Gastroesophageal sphincter (tissue), 4 donors: Measurements from ENCODE around the gene FLYWCH1. TPM values are rescaled to one million over a fixed set of nuclear protein-coding genes. Genes with fewer than 3 reads are reported as not detected.

Source experiments
- ATAC-seq: fragments of 150-250 bp; one replicate; pipeline ENCODE4 v1.9.1; 2016; ENCODE audit warnings: mild to moderate bottlenecking, moderate library complexity
- H3K27ac ChIP-seq, 4 donors: fragments of 200-600 bp; sonication (generic) in 3 of 4; 1 replicate in 3 of 4; 2 replicates in 1 of 4; pipeline ENCODE4 v1.5.1; 2016 to 2019
- H3K27me3 ChIP-seq: fragments of 200-600 bp; sonication (generic); one replicate; pipeline ENCODE4 v1.5.1; 2019
- H3K36me3 ChIP-seq, 2 donors: fragments of 200-600 bp; sonication (generic); one replicate each; pipeline ENCODE4 v1.5.1; 2019; ENCODE audit warnings: control low read depth in 1 of 2
- H3K4me1 ChIP-seq, 3 donors: fragments of 200-600 bp; sonication (generic); 1 replicate in 2 of 3; 2 replicates in 1 of 3; pipeline ENCODE4 v1.5.1; 2016 to 2019; ENCODE audit warnings: control low read depth in 2 of 3
- H3K4me3 ChIP-seq, 2 donors: fragments of 200-600 bp; sonication (generic); one replicate each; pipeline ENCODE4 v1.5.1; 2019; ENCODE audit warnings: mild to moderate bottlenecking in 1 of 2, moderate library complexity in 1 of 2
- H3K9me3 ChIP-seq, 3 donors: fragments of 200-600 bp; sonication (generic); one replicate each; pipeline ENCODE4 v1.5.1; 2017 to 2019; ENCODE audit warnings: control low read depth in 2 of 3
- EP300 ChIP-seq: sonication (generic); formaldehyde crosslinking; IDR thresholded peaks from one replicate; pipeline ENCODE4 v1.6.1; 2017; ENCODE audit warnings: antibody characterized with exemption, mild to moderate bottlenecking
- POLR2A ChIP-seq, 2 donors: fragments of 450-650 bp; IDR thresholded peaks; one replicate each; pipeline ENCODE4 v1.6.1; 2017; ENCODE audit warnings: antibody characterized with exemption in 2 of 2, mild to moderate bottlenecking in 2 of 2, moderate library complexity in 1 of 2
- POLR2AphosphoS5 ChIP-seq: sonication (generic); formaldehyde crosslinking; IDR thresholded peaks from one replicate; pipeline ENCODE4 v1.6.1; 2017; ENCODE audit warnings: antibody characterized with exemption
- WGBS, 2 donors: methylation state at CpG; one replicate each; pipeline ENCODE4 v1.1.5; 2018; ENCODE audit warnings: low coverage in 1 of 2; 5-methylcytosine and 5-hydroxymethylcytosine counted together
- total RNA-seq, 4 donors: library from RNA; depleted of rRNA; stranded (reverse); fragments of >200 nt; gene quantifications; one replicate each; pipeline ENCODE4 v1.1.0, GENCODE V29; 2016
- TF ChIP-seq, protein P1 (sequence below), 4 experiments: fragments of 200-600 bp in 2 of 4; fragments of 450-650 bp in 2 of 4; sonication (generic) in 1 of 4; IDR thresholded peaks; one replicate each; pipeline ENCODE4 v1.5.1; 2017 to 2019; ENCODE audit warnings: antibody characterized with exemption in 4 of 4, mild to moderate bottlenecking in 2 of 4, moderate library complexity in 2 of 4

The FLYWCH1 gene
- total RNA-seq, 4 donors from 2014 or later = 34.5 to 66.5 (median 51.2) TPM

- Histone ChIP-seq H3K27ac (no peak overlapping the region), H3K36me3 (no peaks in the 10 kb centered on the region), H3K4me3 (peak overlapping the region in 1 of 2 donors; percentile 38), H3K4me1 (peaks cover 7 to 81% (median 39%) of the 10 kb centered on the region in 3 donors), H3K27me3 (peaks cover 84% of the 10 kb centered on the region), H3K9me3 (no peaks in the 10 kb centered on the region)
- TF ChIP-seq POLR2AphosphoS5 = no peak
- no peak for TF ChIP-seq POLR2A (IDR thresholded peaks at IDR 0.05)
- TF ChIP-seq, protein P1, sequence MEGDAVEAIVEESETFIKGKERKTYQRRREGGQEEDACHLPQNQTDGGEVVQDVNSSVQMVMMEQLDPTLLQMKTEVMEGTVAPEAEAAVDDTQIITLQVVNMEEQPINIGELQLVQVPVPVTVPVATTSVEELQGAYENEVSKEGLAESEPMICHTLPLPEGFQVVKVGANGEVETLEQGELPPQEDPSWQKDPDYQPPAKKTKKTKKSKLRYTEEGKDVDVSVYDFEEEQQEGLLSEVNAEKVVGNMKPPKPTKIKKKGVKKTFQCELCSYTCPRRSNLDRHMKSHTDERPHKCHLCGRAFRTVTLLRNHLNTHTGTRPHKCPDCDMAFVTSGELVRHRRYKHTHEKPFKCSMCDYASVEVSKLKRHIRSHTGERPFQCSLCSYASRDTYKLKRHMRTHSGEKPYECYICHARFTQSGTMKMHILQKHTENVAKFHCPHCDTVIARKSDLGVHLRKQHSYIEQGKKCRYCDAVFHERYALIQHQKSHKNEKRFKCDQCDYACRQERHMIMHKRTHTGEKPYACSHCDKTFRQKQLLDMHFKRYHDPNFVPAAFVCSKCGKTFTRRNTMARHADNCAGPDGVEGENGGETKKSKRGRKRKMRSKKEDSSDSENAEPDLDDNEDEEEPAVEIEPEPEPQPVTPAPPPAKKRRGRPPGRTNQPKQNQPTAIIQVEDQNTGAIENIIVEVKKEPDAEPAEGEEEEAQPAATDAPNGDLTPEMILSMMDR (IDR thresholded peaks at IDR 0.05) = peak in 1 of 4 experiments; percentile 20
- ATAC-seq = no peak
- WGBS, 2 donors = no CpG with 5 or more reads among the region's 46 CpGs
Observed at GRCh38 chr16:2966808-2967191, 55.1 kb downstream of the FLYWCH1 start.

DNA sequence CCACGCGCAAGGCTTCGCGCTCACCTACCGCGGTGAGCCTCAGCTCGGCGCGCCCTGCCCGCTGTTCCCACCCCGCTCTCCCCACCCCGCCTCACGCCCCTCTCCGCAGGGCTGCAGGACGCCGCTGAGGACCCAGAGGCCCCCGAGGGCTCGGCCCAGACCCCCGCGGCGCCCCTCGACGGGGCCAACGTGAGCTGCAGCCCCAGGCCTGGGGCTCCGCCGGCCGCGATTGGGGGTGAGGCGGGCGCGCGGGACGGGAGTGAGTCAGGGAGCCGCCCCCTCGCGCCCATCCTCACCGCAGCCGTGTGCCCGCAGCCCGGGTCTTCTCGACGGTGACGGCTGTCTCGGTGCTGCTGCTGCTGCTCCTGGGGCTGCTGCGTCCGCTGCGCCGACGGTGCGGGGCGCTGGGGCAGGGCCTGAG is 55.5 kb downstream of the FLYWCH1 start:
- H3K9me3 ChIP-seq = no peaks in the 10 kb centered on the region
- H3K4me1 ChIP-seq = peaks cover 7 to 81% (median 39%) of the 10 kb centered on the region in 3 donors
- H3K4me3 ChIP-seq = peak overlapping the region in 1 of 2 donors; percentile 38
- no CpG with 5 or more reads among the region's 51 CpGs for WGBS, 2 donors
- no peak overlapping the region for H3K27ac ChIP-seq
- no peak for ATAC-seq
- H3K27me3 ChIP-seq = peaks cover 80% of the 10 kb centered on the region
- TF ChIP-seq POLR2AphosphoS5 = no peak
- no peak for TF ChIP-seq POLR2A (IDR thresholded peaks at IDR 0.05)
- TF ChIP-seq, protein P1 (IDR thresholded peaks at IDR 0.05) = no peak
- TF ChIP-seq EP300 = no peak
- H3K36me3 ChIP-seq = no peaks in the 10 kb centered on the region

- peaks cover 75% of the 10 kb centered on the region for H3K27me3 ChIP-seq
- WGBS, 2 donors = 40 to 60% methylated on average over 2 to 3 of the region's 33 CpGs
- peaks cover 7 to 79% (median 39%) of the 10 kb centered on the region in 3 donors for H3K4me1 ChIP-seq
Observed at GRCh38 chr16:2967721-2968161, 56.0 kb downstream of the FLYWCH1 start.

DNA sequence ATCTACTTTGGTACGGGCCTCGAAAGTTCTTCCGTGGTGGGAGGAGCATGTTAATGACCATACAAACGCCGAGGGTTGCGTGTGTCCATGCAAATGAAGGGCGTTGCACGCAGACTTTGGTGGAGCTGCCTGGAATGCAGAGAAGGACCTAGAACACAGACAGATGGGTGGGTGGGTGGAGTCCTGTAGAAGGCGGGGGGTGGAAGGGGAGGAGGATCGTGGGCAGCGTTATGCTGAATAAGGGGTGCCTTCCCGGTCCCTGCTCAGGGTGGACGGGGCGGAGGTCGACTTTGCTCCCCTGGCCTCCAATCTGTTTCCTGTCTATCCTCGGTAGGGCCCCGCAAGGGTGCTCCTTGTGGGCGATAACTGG is 56.6 kb downstream of the FLYWCH1 start:
- H3K9me3 ChIP-seq = no peaks in the 10 kb centered on the region
- H3K4me3 ChIP-seq = peak overlapping the region in 1 of 2 donors; percentile 79
- WGBS, 2 donors = 10 to 20% methylated on average over 2 to 15 of the region's 18 CpGs
- ATAC-seq = no peak
- no peak overlapping the region for H3K27ac ChIP-seq
- no peaks in the 10 kb centered on the region for H3K36me3 ChIP-seq
- H3K4me1 ChIP-seq = peaks cover 5 to 72% (median 34%) of the 10 kb centered on the region in 3 donors
- TF ChIP-seq POLR2A (IDR thresholded peaks at IDR 0.05) (no peak), POLR2AphosphoS5 (no peak), EP300 (no peak)
- TF ChIP-seq, protein P1 (IDR thresholded peaks at IDR 0.05) = no peak
- peaks cover 69% of the 10 kb centered on the region for H3K27me3 ChIP-seq

More at GRCh38 chr16:2967721-2968161, 56.0 kb downstream of the FLYWCH1 start:
- TF ChIP-seq POLR2A (IDR thresholded peaks at IDR 0.05) (no peak), EP300 (no peak), POLR2AphosphoS5 (no peak)
- TF ChIP-seq, protein P1 (IDR thresholded peaks at IDR 0.05) = no peak
- H3K9me3 ChIP-seq = no peaks in the 10 kb centered on the region
- no peaks in the 10 kb centered on the region for H3K36me3 ChIP-seq
- ATAC-seq = no peak
- no peak overlapping the region for H3K4me3 ChIP-seq
- no peak overlapping the region for H3K27ac ChIP-seq
